HG03354 (cell line): ENCODE data around the gene STK38L.

Experiments
- ATAC-seq: cut with Tn5 transposase; IDR thresholded peaks from one replicate; pipeline ENCODE4 v1.9.1; 2021; ENCODE audit warnings: mild to moderate bottlenecking; ENCODE audit not compliant: unreplicated experiment, poor library complexity, severe bottlenecking

Gene STK38L

DNA sequence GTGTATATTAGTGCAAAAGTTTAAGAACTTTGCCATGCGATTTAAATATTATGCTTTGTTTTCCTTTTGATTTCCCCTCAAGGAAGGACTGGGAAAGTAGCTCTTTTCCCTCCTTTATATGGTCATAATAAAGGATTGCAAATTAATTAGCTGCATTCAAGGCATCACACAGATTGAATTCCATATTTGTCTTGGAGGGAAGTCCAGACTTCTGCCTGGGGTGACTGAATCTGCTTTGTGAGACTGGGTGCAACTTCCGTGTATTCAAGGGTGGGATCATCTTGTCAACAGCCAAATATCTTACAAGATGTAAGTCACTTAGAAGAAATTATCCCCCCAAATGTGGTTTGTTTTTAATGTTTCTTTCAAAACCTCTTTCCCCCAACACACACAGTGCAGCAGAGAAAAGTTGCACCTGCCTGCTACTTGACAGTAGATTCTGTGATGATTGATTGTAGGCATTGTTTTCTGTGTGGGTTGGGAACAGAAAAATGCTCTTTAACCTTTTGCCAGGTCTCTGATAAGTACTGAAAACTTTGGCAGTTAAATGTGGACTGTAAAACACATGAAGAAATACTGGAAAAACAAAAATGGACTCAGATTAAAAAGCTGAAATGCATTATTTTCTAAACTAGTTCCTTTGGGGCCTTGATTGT lies 28.4 kb downstream of the STK38L start:
- ATAC-seq: no peak

DNA sequence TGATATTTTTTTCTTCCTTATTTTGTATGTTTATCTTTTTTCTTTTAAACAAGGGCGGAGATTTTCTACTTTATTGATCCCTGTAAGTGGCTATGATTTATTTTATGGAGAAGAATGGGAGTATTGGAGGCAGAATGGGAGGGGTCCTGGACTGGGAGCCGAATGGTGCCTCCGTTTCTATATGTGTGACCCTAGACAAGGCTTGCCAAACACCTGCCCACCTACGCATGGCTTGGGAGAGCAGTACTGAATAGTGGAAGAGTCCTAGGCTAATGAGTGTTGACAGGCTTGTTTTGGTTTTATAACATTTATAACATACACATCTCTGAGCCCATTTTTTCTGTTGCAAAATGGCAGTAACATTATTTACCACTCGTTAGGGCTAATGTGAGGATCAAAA lies 29.0 kb downstream of the STK38L start:
- ATAC-seq: no peak

DNA sequence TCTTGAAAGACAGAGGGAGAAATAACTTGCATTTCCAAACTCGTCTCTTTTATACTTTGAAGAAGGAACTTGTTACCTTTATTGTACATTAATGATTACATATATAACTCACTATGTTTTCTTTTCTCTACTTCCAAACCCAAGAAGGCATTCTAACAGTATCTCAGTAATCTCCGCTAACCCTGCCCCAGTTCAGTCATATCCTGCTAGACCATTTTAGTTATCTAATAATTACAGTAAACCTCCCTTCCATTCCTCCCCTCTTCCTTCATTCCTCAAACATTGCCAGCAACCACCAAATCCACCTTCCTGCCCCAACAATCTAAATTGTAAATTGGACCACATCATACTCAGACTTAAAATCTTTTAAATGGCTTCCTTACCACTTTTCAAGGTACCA lies 30.6 kb downstream of the STK38L start:
- ATAC-seq: no peak

DNA sequence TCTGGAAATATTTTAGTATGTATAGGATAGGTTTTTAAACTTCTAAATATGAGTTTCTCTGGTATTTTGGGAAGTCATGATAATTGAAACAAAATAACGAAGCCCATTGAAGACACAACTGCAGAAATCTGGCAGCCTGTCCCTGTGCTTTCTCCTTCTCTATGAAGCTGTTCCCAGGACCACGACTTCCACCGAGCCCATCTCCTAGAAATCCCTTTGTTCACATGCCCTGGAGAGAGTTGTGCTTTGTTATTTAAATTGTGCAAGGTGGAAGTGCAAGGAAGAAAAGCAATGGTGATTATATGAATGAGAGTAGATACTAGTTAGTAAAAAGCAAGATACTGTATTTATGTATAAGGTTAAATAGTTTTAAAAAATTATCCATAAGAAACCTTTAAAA lies 32.2 kb downstream of the STK38L start:
- no peak for ATAC-seq

DNA sequence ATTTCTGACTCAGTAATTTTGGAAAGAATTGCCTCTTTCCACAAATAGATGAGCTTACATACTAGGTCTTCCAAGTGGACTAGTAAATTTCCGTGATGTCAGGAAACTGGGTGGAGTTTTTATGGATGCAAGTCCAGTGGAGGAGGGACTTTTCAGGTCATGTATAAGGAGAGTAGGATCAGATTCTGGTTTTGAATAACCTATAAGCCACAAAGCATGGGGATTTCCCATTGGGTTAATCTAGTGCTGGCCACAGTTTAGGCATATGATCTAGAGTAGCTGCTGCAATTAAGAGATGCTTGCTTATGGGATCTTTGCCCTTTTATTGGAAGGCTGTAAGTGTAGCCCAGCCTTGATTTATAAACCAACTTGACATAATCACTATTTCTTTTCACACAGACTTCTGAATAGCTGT lies 33.8 kb downstream of the STK38L start:
- peak; percentile 83 for ATAC-seq

DNA sequence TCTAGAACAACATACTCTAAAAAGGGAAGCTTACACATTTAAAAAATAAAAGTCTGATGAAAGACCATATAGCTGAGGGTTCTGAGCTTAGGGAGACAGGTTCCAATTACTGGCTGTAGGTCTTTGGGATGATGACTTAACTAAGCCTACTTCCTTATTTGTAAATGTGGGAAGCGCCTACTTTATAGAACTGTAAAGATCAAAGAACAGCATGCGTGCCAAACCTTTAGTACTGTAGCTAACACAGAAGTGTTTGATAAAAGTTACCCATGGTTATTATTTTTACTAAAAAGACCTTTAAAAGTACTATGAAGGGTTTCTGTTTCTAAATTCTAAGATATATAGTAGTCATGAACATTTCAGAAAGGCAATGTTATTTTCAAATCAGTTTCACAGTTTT lies 35.7 kb downstream of the STK38L start:
- no peak for ATAC-seq

DNA sequence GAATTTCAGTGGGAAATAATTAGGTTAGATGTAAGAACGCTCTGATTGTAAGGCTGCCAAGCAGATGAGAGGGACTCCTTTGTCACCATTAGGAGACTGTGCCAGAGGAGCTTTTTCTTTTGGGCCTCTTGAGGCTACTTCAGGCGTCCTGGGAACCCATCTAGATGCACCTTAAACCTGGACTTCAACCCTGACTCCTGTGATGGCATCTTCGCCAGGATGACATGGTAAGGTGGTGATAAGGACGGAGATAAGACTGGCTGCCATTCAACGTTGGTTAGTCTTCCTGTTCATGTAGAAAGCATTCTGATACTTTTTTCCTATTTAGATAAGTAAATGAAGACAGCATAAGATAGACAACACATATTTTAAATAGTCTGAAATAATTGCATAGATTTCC lies 36.3 kb downstream of the STK38L start:
- no peak for ATAC-seq

DNA sequence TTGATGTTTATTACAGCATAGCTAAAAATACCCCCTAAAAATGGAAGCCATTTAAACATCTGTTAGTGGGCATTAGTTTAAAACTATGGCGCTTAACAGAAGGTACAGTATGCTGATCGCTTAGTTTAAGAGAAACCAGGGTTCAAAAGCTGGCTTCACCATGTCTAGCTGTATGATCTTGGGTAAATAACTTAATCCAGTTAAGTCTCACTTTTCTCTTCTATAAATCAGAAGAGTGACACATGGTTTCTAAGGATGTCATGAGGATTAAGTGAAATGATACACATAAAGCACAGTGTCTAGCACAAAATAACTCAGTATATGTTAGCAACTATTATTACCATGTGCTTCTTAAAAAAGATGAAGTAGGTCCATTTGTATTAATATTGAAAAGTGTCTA lies 38.7 kb downstream of the STK38L start:
- ATAC-seq: no peak

DNA sequence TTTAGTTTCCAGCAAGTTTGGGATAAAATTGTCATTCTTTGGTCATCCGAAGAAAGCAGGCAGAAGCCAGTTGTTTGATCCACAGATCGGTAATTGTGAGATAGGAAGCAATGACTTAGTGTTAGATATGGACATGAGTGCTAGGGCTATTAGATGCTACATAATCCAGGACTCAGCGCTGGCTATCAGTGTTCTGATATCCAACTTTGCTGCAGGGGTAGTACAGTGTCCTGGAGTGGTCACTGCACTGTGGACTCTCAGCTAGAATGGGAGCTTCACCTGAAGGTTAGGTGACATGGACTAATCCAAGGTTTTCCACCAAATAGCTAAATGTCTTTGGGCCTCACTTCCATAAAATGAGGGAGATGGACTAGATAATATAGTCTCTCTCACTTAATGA lies 39.9 kb downstream of the STK38L start:
- no peak for ATAC-seq

DNA sequence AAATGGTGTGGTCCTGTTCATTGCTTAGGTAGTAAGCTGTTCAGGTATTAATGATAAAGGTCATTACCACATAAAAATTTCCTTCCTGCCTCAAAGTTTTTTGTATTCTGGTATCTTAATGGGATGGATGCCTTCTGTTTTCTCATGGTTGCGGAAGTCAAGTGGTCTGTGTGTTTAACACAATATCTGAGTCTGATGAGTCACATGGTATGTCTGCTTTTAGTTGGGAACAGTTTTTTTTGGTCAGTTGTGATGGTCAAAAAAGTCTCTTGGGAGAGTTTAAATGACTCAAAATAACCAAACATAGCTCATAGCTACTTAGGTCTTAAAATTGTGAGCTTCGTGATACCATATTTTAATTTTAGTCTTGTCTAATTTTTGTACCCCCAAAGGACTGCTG lies 40.7 kb downstream of the STK38L start:
- ATAC-seq: peak; percentile 70

DNA sequence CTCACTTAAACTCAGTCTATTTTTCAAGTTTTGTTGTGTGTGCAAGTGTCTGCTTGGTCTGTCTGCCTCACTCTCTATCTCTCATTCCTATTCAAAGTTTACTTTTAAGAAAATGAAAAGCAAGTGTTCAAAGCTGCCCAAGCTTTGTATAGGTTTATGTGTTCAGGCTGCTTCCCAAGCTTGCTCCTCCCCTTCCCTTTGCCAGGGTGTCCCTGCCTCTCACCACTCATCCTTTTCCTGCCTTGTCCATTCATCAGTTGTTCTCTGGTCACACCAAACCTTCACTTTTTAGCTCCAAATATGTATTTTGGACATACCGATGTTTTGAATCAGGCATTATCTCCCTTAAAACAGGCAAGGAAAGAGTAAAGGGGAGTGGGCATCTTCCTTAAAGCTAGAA lies 41.3 kb downstream of the STK38L start:
- no peak for ATAC-seq

DNA sequence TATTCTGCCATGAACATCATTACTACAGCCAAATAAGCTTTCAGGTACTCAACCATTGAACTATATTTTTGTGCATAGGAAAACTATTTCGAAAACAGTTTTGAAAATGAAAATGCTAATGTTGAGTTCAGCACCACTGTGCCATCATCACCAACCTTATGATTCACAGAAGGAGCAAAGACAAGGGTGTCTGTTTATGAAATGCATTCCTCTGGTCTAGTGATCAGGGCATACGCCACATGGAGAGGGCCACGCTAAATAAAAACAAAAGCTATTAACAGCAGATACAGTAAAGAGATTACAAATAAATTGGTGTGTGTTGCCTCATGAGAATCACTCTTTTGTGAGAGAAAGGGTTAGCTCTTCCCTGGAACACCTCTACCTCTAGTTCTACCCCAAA lies 45.3 kb downstream of the STK38L start:
- no peak for ATAC-seq

DNA sequence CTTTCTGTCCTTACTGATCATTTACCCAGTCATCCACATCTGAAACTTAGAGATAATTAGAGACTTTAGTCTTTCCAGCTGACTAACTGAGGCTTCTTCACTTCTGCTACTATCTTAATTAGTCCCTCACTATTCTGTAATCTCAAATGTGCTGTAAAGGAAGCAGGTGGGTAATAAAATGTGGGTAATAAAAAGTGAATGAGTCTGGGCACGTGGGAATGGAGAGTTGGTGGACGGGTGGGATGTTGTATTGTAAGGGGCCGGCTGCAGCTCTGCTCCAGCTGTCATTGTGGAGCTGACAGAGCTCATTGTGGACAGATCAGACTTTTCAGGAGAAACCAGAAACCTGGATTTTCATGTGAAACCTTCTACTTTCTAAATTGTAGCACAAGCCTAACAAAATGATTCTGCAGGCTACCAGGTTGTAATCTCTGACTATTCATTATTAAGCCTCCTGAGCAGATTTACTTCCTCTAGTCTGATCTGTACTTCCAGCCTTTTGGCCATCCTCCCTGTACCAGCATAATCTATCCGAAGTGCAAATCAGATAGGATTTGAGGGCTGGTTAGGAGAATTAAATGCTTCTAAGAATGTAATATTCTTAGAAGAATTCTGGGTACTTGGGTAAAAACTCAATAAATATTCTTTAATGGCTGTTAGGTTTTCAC lies 46.5 kb downstream of the STK38L start:
- ATAC-seq: no peak

DNA sequence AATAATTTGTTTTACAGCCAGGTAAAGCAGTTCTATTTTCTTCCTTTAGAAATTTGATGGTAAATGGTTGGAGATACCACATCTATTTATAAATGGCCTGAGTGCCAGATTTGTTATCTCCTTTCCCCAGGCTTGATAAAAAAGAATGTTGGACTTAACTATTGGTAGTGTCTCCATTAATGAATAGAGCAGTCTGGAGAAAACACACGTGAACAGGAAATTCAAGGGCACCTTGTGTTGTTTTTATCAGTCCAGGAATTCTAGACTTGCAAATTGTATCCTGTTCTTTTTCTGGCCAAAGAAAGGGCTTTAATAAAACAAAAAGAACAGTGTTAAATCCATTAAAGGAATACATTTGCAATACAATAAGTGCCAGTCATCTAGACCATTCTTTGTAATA lies 47.8 kb downstream of the STK38L start:
- ATAC-seq: no peak

DNA sequence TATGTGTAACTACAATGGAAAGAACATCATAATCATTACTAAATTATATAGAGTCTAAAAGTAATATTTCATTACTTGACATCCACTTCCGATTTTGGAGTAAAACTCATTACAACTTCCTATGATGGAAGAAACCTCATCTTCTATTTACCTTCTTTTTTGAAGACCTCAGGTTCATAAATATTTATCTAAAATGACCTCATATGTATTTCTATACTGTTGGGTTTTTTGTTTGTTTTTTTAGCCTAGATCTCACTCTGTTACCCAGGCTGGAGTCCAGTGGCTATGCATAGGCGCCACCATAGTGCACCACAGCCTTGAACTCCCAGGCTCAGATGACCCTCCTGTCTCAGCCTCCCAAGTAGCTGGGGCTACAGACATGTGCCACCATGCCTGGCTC lies 48.6 kb downstream of the STK38L start:
- ATAC-seq: no peak

DNA sequence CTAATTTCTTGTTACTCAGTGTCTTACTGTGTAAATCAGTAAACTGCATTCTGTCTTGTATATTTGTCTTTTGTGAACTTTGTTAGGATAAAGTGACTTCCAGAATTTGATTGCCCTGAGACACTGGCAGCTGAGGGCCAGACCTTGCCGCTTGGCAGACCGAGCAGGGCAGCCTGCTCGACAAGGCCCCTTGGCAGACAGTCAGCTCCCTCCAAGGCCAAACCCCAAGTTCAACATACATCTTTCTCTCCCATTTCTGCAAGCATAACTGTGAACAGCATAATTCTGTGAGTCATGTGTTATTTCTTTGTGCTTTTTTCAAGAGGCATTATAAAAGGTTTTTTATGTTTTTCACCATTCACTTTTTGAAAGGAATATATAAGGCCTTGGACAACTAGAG lies 49.4 kb downstream of the STK38L start:
- ATAC-seq: no peak

DNA sequence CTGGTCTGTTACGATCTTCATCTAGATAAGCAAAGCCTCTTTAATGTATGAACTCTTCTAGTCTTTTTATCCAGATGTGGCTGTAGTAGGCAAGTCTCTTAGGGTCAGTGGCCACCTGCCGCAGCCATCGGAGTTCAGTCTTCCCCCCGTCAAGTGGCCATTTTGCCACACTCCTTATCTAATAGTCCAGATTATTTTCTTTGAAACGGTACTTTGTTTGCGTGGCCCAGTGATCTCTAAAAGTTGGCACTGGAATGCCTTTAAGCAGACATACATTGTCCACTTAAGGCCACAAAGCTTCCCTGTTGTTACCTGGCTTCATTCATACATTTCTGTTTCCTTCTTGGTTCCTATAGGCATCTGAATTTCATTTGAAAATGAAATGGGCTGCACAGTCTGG lies 52.6 kb downstream of the STK38L start:
- ATAC-seq: no peak

DNA sequence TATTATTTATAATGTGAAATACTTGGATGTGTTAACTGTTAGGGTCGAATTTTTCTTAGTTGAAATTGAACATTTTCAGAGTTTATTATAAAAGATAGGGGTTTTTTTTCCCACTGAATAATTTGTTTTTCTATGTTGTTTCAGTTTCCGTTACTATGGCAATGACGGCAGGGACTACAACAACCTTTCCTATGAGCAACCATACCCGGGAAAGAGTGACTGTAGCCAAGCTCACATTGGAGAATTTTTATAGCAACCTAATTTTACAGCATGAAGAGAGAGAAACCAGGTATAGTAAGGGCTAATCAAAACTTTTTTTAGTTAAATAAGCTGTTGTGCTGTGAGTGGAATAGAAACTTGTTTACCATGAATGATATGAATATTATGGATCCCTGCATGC lies 53.5 kb downstream of the STK38L start:
- no peak for ATAC-seq

DNA sequence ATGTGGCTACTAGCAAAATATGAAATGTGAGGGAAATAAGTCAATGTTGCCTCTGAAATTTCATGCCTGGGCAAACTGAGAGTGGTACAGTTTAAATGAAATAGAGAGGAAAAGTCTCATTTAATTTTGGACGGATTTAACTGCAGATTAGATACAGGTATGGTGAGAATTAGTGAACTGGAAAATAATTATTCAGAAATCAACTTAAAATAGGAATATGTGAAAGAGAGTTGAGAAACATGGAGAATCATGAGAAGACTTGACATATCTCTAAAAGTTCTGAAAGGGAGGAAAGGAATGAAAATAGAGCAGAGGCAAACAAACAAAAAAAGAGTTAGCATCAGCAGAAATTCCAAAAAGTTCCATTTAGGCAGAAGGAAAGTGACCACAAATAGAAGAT lies 55.0 kb downstream of the STK38L start:
- ATAC-seq: no peak

DNA sequence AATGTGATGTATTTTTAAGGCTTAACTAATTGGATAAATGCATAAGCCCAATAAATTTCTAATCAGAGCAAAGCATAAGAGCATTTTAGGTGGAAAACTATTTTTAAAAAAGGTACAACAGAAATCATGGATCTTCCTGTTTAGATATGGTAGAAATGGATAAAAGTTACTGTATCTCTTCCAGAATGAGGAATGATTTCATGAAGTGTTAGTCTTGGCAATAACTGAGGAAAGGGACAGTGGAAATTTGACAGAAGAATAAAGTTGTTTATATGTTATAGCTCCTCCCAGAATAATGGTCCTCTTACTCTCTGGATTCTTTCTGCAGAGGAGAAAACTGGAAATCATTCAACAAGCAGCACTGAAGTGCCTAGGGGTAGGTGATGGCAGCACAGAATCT lies 56.1 kb downstream of the STK38L start:
- no peak for ATAC-seq

DNA sequence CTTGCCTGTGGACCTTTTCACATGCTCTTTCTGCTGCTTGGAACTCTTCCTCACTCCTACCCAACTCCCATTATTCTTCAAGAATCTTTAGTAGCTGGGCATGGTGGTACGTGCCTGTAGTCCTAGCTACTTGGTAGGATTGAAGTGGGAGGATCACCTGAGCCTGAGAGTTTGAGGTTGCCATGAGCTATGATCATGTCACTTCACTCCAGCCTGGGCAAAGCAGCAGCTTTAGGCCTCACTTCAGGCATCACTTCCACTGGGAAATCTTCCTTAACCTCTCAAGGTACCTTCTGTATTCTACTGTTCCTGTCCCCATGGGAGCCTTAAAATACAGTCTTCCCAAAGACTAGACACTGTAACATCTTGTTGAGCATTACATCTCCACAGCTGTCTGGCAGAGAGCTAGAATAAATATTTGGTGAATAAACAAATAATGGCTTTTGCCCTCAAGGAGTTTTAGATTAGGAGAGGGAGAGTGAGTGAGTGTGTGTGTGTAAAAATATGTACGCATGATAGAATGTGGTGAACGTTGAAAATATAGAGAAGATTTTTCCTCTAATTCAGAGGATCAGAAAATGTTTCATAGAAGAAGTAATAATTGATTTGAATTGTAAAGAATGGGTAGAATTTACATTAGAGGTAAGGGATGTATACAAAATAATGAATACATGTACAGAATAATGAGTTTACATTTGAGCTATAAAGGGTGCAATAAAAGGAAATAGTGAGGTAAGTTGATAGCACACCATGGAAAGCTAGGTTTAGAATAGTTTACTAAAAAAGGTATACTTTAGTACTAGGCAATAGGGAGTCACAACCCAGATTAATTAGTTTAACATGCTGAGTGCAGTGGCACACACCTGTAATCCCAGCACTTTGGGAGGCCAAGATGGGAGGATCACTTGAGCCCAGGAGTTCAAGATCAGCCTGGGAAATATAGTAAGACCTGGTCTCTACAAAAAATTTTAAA lies 59.3 kb downstream of the STK38L start:
- ATAC-seq: no peak
